CD4-positive, alpha-beta T cell treated with Interleukin-1 beta for 1 hour (primary cell): Measurements from ENCODE around the gene SPEM3.

Experiments
- DNase-seq, 2 donors: peaks; one replicate each; pipeline ENCODE4 v3.0.0-alpha.2; 2020 to 2022

Gene SPEM3

GRCh38 chr17:7423679-7424078 lies 5.0 kb upstream of the SPEM3 start:
- DNase-seq, result no peak

GRCh38 chr17:7425316-7425715 lies 3.3 kb upstream of the SPEM3 start, which contains the start of gene SPEM2:
SPEM2 (plus strand) TSS chr17:7425616; CDS start chr17:7425689, 73 bp downstream.
- DNase-seq, result no peak

- no peak for DNase-seq
Measured at GRCh38 chr17:7425756-7426155, 2.9 kb upstream of the SPEM3 start.

- no peak for DNase-seq
Measured at GRCh38 chr17:7426203-7426863, 2.3 kb upstream of the SPEM3 start.

GRCh38 chr17:7426896-7427489 lies 1.7 kb upstream of the SPEM3 start:
- DNase-seq, result no peak

GRCh38 chr17:7427549-7427948 lies 1.1 kb upstream of the SPEM3 start:
- no peak for DNase-seq

GRCh38 chr17:7429722-7430121 lies 1.1 kb downstream of the SPEM3 start:
- DNase-seq, result no peak

- no peak for DNase-seq
Measured at GRCh38 chr17:7431231-7431630, 2.6 kb downstream of the SPEM3 start.

GRCh38 chr17:7432296-7432695 lies 3.6 kb downstream of the SPEM3 start:
- DNase-seq, result no peak

- peak in 1 of 2 donors; percentile 54 for DNase-seq
Measured at GRCh38 chr17:7435676-7436555, 7.3 kb downstream of the SPEM3 start.

GRCh38 chr17:7436556-7437368 lies 8.1 kb downstream of the SPEM3 start:
- peak; percentile 85 to 86 for DNase-seq

GRCh38 chr17:7437369-7437863 lies 8.8 kb downstream of the SPEM3 start:
- no peak for DNase-seq

GRCh38 chr17:7437950-7438614 lies 9.4 kb downstream of the SPEM3 start:
- DNase-seq, result peak; percentile 47 to 67

GRCh38 chr17:7438656-7439460 lies 10.2 kb downstream of the SPEM3 start:
- DNase-seq, result no peak

- DNase-seq, result no peak
Measured at GRCh38 chr17:7439462-7440112, 10.9 kb downstream of the SPEM3 start, which contains the start of gene FGF11. FGF11 (plus strand) TSS chr17:7439512; CDS start chr17:7439621, 109 bp downstream.

GRCh38 chr17:7440113-7440833 lies 11.6 kb downstream of the SPEM3 start:
- peak; percentile 25 to 26 for DNase-seq

- DNase-seq, result no peak
Measured at GRCh38 chr17:7440834-7441195, 12.2 kb downstream of the SPEM3 start.

- DNase-seq, result no peak
Measured at GRCh38 chr17:7441266-7441665, 12.6 kb downstream of the SPEM3 start.

- DNase-seq, result no peak
Measured at GRCh38 chr17:7442142-7442541, 13.5 kb downstream of the SPEM3 start.
